ENCODE data around the gene ATXN7L1. TPM values are rescaled to one million over a fixed set of nuclear protein-coding genes. Genes with fewer than 3 reads are reported as not detected.

Gene ATXN7L1
- total and polyA plus RNA-seq, 2 of the 13 experiments (the other 11 are each of a cell fraction or from before 2014, with no cell fraction given), result 4.1 to 7.8 TPM

DNA sequence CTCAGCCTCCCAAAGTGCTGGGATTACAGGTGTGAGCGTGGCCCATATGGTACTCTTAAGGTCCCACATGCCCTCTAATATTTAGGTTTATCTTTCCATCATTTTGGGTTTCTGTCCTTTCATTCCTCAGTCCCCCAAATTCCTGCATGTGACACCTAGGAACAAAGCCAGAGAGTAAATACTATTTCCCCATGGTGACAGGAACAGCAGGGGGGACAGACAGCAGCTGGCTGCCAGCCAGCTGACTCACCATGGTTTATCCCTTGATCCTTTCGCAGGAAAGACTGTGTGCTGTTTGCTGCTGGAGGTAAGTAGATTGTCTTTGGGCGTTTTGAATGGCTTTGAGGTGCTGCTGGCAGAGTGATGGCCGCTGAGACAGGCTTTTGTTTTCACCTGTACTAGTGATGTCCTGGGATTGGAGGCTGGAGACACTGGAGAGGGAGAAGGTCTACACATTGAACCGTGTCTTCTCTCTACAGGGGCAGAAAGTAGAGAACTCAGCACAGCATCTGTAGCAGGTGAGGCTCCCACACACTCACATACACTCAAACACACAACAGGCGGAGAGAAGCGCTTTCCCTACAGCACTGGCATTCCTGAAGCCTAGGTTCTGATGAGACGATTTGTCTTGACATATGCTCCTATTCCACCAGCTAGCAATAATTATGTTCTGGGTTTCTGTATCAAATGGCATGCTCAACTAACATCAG, 211.4 kb downstream of the ATXN7L1 start (continued):
- TF ChIP-seq JUND (CRISPR knock-in tag; IDR thresholded peaks at IDR 0.05) (0 out of 2 replicates have a peak, but pooled peaks have one; percentile 29), TFAP4 (IDR thresholded peaks at IDR 0.05; ENCODE audit: borderline replicate concordance, low read depth) (peak; percentile 71), TBX3 (IDR thresholded peaks at IDR 0.05; ENCODE audit: borderline replicate concordance) (peak; percentile 13; the same call in 1 of the 2 replicates), ZXDC (CRISPR knock-in tag; IDR thresholded peaks at IDR 0.05) (0 out of 2 replicates have a peak, but pooled peaks have one; percentile 27), RXRA (CRISPR knock-in tag; IDR thresholded peaks at IDR 0.05) (0 out of 2 replicates have a peak, but pooled peaks have one; percentile 13), ZNF777 (CRISPR knock-in tag; IDR thresholded peaks at IDR 0.05) (no peak), PITX1 (CRISPR knock-in tag; IDR thresholded peaks at IDR 0.05) (peak; percentile 41; the same call in 1 of the 2 replicates), ZNF12 (CRISPR knock-in tag; IDR thresholded peaks at IDR 0.05) (no peak), SOX13 (IDR thresholded peaks at IDR 0.05) (peak; percentile 60; the same call in 1 of the 2 replicates), SOX13 (CRISPR knock-in tag; conservative IDR thresholded peaks at IDR 0.05 in 1 of 2, IDR thresholded peaks at IDR 0.05 in 1 of 2) (peak in 1 of 2 experiments; percentile 85; a peak in 2 of 4 replicates), CBX5 (CRISPR knock-in tag; IDR thresholded peaks at IDR 0.05; ENCODE audit: borderline replicate concordance) (peak; percentile 47; the same call in 1 of the 2 replicates), SOX6 (IDR thresholded peaks at IDR 0.05) (no peak), SOX6 (CRISPR knock-in tag; IDR thresholded peaks at IDR 0.05) (peak; percentile 74), HMG20A (CRISPR knock-in tag; IDR thresholded peaks at IDR 0.05; ENCODE audit: borderline replicate concordance) (peak; percentile 57; the same call in 1 of the 2 replicates), SALL1 (CRISPR knock-in tag; IDR thresholded peaks at IDR 0.05) (peak; percentile 46; the same call in 1 of the 2 replicates), RARG (CRISPR knock-in tag; IDR thresholded peaks at IDR 0.05; ENCODE audit: low read depth) (no peak), ZNF660 (CRISPR knock-in tag; IDR thresholded peaks at IDR 0.05; ENCODE audit: borderline replicate concordance, low read depth) (no peak)
- TF ChIP-seq, protein P1, sequence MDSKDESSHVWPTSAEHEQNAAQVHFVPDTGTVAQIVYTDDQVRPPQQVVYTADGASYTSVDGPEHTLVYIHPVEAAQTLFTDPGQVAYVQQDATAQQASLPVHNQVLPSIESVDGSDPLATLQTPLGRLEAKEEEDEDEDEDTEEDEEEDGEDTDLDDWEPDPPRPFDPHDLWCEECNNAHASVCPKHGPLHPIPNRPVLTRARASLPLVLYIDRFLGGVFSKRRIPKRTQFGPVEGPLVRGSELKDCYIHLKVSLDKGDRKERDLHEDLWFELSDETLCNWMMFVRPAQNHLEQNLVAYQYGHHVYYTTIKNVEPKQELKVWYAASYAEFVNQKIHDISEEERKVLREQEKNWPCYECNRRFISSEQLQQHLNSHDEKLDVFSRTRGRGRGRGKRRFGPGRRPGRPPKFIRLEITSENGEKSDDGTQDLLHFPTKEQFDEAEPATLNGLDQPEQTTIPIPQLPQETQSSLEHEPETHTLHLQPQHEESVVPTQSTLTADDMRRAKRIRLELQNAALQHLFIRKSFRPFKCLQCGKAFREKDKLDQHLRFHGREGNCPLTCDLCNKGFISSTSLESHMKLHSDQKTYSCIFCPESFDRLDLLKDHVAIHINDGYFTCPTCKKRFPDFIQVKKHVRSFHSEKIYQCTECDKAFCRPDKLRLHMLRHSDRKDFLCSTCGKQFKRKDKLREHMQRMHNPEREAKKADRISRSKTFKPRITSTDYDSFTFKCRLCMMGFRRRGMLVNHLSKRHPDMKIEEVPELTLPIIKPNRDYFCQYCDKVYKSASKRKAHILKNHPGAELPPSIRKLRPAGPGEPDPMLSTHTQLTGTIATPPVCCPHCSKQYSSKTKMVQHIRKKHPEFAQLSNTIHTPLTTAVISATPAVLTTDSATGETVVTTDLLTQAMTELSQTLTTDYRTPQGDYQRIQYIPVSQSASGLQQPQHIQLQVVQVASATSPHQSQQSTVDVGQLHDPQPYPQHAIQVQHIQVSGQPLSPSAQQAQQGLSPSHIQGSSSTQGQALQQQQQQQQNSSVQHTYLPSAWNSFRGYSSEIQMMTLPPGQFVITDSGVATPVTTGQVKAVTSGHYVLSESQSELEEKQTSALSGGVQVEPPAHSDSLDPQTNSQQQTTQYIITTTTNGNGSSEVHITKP (CRISPR knock-in tag; IDR thresholded peaks at IDR 0.05; ENCODE audit: low read depth), result peak; percentile 21; the same call in 1 of the 2 replicates
- TF ChIP-seq, protein P2, sequence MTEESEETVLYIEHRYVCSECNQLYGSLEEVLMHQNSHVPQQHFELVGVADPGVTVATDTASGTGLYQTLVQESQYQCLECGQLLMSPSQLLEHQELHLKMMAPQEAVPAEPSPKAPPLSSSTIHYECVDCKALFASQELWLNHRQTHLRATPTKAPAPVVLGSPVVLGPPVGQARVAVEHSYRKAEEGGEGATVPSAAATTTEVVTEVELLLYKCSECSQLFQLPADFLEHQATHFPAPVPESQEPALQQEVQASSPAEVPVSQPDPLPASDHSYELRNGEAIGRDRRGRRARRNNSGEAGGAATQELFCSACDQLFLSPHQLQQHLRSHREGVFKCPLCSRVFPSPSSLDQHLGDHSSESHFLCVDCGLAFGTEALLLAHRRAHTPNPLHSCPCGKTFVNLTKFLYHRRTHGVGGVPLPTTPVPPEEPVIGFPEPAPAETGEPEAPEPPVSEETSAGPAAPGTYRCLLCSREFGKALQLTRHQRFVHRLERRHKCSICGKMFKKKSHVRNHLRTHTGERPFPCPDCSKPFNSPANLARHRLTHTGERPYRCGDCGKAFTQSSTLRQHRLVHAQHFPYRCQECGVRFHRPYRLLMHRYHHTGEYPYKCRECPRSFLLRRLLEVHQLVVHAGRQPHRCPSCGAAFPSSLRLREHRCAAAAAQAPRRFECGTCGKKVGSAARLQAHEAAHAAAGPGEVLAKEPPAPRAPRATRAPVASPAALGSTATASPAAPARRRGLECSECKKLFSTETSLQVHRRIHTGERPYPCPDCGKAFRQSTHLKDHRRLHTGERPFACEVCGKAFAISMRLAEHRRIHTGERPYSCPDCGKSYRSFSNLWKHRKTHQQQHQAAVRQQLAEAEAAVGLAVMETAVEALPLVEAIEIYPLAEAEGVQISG (CRISPR knock-in tag; IDR thresholded peaks at IDR 0.05), result no peak
